Small intestine (tissue), 7 donors: Measurements from ENCODE around the gene TTL. TPM values are rescaled to one million over a fixed set of nuclear protein-coding genes. Genes with fewer than 3 reads are reported as not detected.

Experiments
- DNase-seq, 2 donors: peaks; one replicate each; pipeline versions ENCODE4 v3.0.0 to v3.0.0-alpha.2; 2013
- FAIRE-seq: peaks from 2 replicates; lab custom pipeline; 2012; peaks lifted over from hg19 to GRCh38; lab: Jason Lieb, UNC
- H3K27ac ChIP-seq, 3 donors: one replicate each; pipeline ENCODE4 v1.5.1; 2013; ENCODE audit warnings: low read length in 2 of 3, mild to moderate bottlenecking in 2 of 3, control low read depth in 1 of 3, inconsistent platforms in 1 of 3, low read depth in 1 of 3, moderate library complexity in 1 of 3
- H3K27me3 ChIP-seq, 3 donors: one replicate each; pipeline ENCODE4 v1.6.1; 2013; ENCODE audit warnings: low read length in 3 of 3, inconsistent platforms in 1 of 3; ENCODE audit not compliant: control insufficient read depth in 3 of 3, insufficient read depth in 3 of 3
- H3K36me3 ChIP-seq, 3 donors: one replicate each; pipeline ENCODE4 v1.6.1; 2013; ENCODE audit warnings: low read length in 3 of 3, inconsistent platforms in 1 of 3, low read depth in 1 of 3, mild to moderate bottlenecking in 1 of 3, moderate library complexity in 1 of 3; ENCODE audit not compliant: control insufficient read depth in 3 of 3, insufficient read depth in 2 of 3
- H3K4me1 ChIP-seq, 3 donors: one replicate each; pipeline ENCODE4 v1.6.1; 2013; ENCODE audit warnings: low read length in 2 of 3, inconsistent platforms in 1 of 3, low read depth in 1 of 3, mild to moderate bottlenecking in 1 of 3, moderate library complexity in 1 of 3; ENCODE audit not compliant: control insufficient read depth in 3 of 3, insufficient read depth in 2 of 3
- H3K4me3 ChIP-seq, 3 donors: one replicate each; pipeline ENCODE4 v1.5.1; 2013; ENCODE audit warnings: low read length in 3 of 3, control low read depth in 1 of 3, inconsistent platforms in 1 of 3, low read depth in 1 of 3, mild to moderate bottlenecking in 1 of 3, moderate library complexity in 1 of 3
- H3K9me3 ChIP-seq, 2 donors: one replicate each; pipeline ENCODE4 v1.6.1; 2013; ENCODE audit warnings: low read depth in 1 of 2, low read length in 1 of 2; ENCODE audit not compliant: control insufficient read depth in 2 of 2, insufficient read depth in 1 of 2
- WGBS, 3 donors: extraction: QIAGEN DNeasy Blood & Tissue Kit; methylation state at CpG; one replicate each; pipeline ENCODE4 v1.1.7; 2013; 5-methylcytosine and 5-hydroxymethylcytosine counted together
- polyA plus RNA-seq, 4 donors: library from polyadenylated mRNA; stranded (reverse) in 3 of 4; unstranded in 1 of 4; fragments of 200-250 nt in 3 of 4; fragments of 120-200 nt in 1 of 4; gene quantifications; one replicate each; pipeline versions ENCODE4 v1.2.1 to v1.2.3, GENCODE V29; 2013
- donor health status: healthy with polysubstance abuse.
- donor health status: control.
- donor health status: control.
- donor health status: Bipolar disorder and iron deficiency.
- donor health status: healthy.

The TTL gene
- polyA plus RNA-seq, 4 donors = 3.6 to 10.6 (median 7.1) TPM

- FAIRE-seq (no peak), DNase-seq (no peak)
- H3K4me1 ChIP-seq = peaks cover 5 to 7% (median 5%) of the 10 kb centered on the region in 3 donors
- no peak overlapping the region for H3K27ac ChIP-seq
- H3K4me3 ChIP-seq = no peak overlapping the region
- H3K9me3 ChIP-seq = no peaks in the 10 kb centered on the region
- H3K36me3 ChIP-seq = no peaks in the 10 kb centered on the region
- 38 to 64% (median 51%) methylated on average over 2 of the region's 2 CpGs for WGBS, 3 donors
- H3K27me3 ChIP-seq = no peaks in the 10 kb centered on the region
Observed at GRCh38 chr2:112540906-112541305, 59.0 kb downstream of the TTL start.

- Histone ChIP-seq H3K9me3 (no peaks in the 10 kb centered on the region), H3K27me3 (no peaks in the 10 kb centered on the region), H3K4me3 (peak overlapping the region; percentile 70 to 85 (median 70)), H3K36me3 (no peaks in the 10 kb centered on the region), H3K4me1 (peaks cover 5 to 7% (median 5%) of the 10 kb centered on the region in 3 donors), H3K27ac (peak overlapping the region; percentile 73 to 91 (median 77))
- WGBS, 3 donors = 13 to 24% (median 22%) methylated on average over 34 of the region's 34 CpGs
- DNase-seq (peak in 1 of 2 donors; percentile 3), FAIRE-seq (no peak)
Observed at GRCh38 chr2:112541315-112542122, 59.6 kb downstream of the TTL start.

GRCh38 chr2:112542123-112542983 lies 60.4 kb downstream of the TTL start, which contains the start of gene POLR1B:
Gene POLR1B (plus strand): TSS chr2:112542465. CDS start chr2:112542495, 30 bp downstream.
- Histone ChIP-seq H3K9me3 (no peaks in the 10 kb centered on the region), H3K27ac (peak within 1 kb of the TSS; percentile 73 to 91 (median 77)), H3K36me3 (peaks cover 0 to 6% (median 1%) of the 10 kb centered on the region in 3 donors), H3K4me1 (peaks cover 5 to 7% (median 5%) of the 10 kb centered on the region in 3 donors), H3K4me3 (peak within 1 kb of the TSS; percentile 70 to 85 (median 70)), H3K27me3 (no peaks in the 10 kb centered on the region)
- DNase-seq (peak; percentile 85 to 94), FAIRE-seq (no peak)
- WGBS, 3 donors = 0% methylated on average over 59 to 67 of the region's 67 CpGs

GRCh38 chr2:112542984-112543661 lies 61.2 kb downstream of the TTL start:
- H3K27me3 ChIP-seq = no peaks in the 10 kb centered on the region
- H3K4me3 ChIP-seq = peak overlapping the region; percentile 70 to 85 (median 70)
- peak overlapping the region in 2 of 3 donors; percentile 77 to 91 for H3K27ac ChIP-seq
- 1 to 5% (median 2%) methylated on average over 18 of the region's 18 CpGs for WGBS, 3 donors
- DNase-seq (peak in 1 of 2 donors; percentile 17), FAIRE-seq (no peak)
- H3K4me1 ChIP-seq = peaks cover 5 to 7% (median 5%) of the 10 kb centered on the region in 3 donors
- H3K36me3 ChIP-seq = peaks cover 0 to 12% (median 5%) of the 10 kb centered on the region in 3 donors
- H3K9me3 ChIP-seq = no peaks in the 10 kb centered on the region

GRCh38 chr2:112547333-112547732 lies 65.4 kb downstream of the TTL start:
- 88 to 94% (median 93%) methylated on average over 4 of the region's 4 CpGs for WGBS, 3 donors
- Histone ChIP-seq H3K4me3 (no peak overlapping the region), H3K27ac (no peak overlapping the region), H3K9me3 (no peaks in the 10 kb centered on the region), H3K4me1 (peaks cover 5 to 7% (median 5%) of the 10 kb centered on the region in 3 donors), H3K36me3 (peaks cover 7 to 31% (median 14%) of the 10 kb centered on the region in 3 donors), H3K27me3 (no peaks in the 10 kb centered on the region)
- no peak for DNase-seq
- no peak for FAIRE-seq

- FAIRE-seq (no peak), DNase-seq (no peak)
- no peak overlapping the region for H3K27ac ChIP-seq
- H3K4me3 ChIP-seq = no peak overlapping the region
- H3K4me1 ChIP-seq = no peaks in the 10 kb centered on the region
- WGBS, 3 donors = 94 to 100% (median 96%) methylated on average over 2 of the region's 2 CpGs
- no peaks in the 10 kb centered on the region for H3K27me3 ChIP-seq
- H3K9me3 ChIP-seq = no peaks in the 10 kb centered on the region
- H3K36me3 ChIP-seq = peaks cover 11 to 41% (median 19%) of the 10 kb centered on the region in 3 donors
Observed at GRCh38 chr2:112548980-112549379, 67.0 kb downstream of the TTL start.

GRCh38 chr2:112566104-112566503 lies 84.1 kb downstream of the TTL start:
- DNase-seq (no peak), FAIRE-seq (no peak)
- 70 to 84% (median 77%) methylated on average over 3 of the region's 3 CpGs for WGBS, 3 donors
- no peak overlapping the region for H3K27ac ChIP-seq
- peaks cover 0 to 15% of the 10 kb centered on the region in 2 donors for H3K9me3 ChIP-seq
- H3K4me3 ChIP-seq = no peak overlapping the region
- H3K4me1 ChIP-seq = no peaks in the 10 kb centered on the region
- H3K27me3 ChIP-seq = no peaks in the 10 kb centered on the region
- peaks cover 10 to 57% (median 24%) of the 10 kb centered on the region in 3 donors for H3K36me3 ChIP-seq
